ENCODE results near the gene ZC3H10.

Gene ZC3H10

GRCh38 chr12:56102683-56103065, 15.4 kb upstream of the ZC3H10 start:
- H3K4me3 ChIP-seq (ENCODE audit: control insufficient read depth, low read depth, low read length), result no peak overlapping the region
- no peak for TF ChIP-seq CTCF (conservative IDR thresholded peaks at IDR 0.05; ENCODE audit: control insufficient read depth, insufficient read depth, low read depth, low read length)
- DNase-seq (ENCODE audit: low read depth), result no peak

GRCh38 chr12:56103066-56103711, 14.9 kb upstream of the ZC3H10 start:
- DNase-seq (ENCODE audit: low read depth), result no peak
- no peak for TF ChIP-seq CTCF (conservative IDR thresholded peaks at IDR 0.05; ENCODE audit: control insufficient read depth, insufficient read depth, low read depth, low read length)
- H3K4me3 ChIP-seq (ENCODE audit: control insufficient read depth, low read depth, low read length), result peak overlapping the region; percentile 92

DNA sequence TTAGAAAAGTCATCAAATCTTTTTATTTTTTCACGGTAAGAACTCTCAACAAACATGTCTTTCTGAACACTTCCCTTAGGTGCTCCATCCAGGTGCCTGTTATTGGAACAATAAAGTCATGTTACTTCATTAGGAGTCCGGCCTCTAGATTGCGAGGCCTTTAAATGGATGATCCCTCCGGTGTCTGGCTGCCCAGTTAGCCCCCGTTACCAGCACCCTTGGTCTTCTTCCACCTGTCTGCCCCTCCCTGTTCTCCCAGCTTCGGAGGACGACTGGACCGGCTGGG, 14.3 kb upstream of the ZC3H10 start:
- H3K4me3 ChIP-seq (ENCODE audit: control insufficient read depth, low read depth, low read length), result peak overlapping the region; percentile 92
- TF ChIP-seq CTCF (conservative IDR thresholded peaks at IDR 0.05; ENCODE audit: control insufficient read depth, insufficient read depth, low read depth, low read length), result no peak
- no peak for DNase-seq (ENCODE audit: low read depth)

- no peak for TF ChIP-seq CTCF (conservative IDR thresholded peaks at IDR 0.05; ENCODE audit: control insufficient read depth, insufficient read depth, low read depth, low read length)
- DNase-seq (ENCODE audit: low read depth), result peak; percentile 98
- peak within 1 kb of the TSS; percentile 92 for H3K4me3 ChIP-seq (ENCODE audit: control insufficient read depth, low read depth, low read length)
Measured at GRCh38 chr12:56104109-56104814, 13.8 kb upstream of the ZC3H10 start, which contains the start of gene PA2G4. TSS of gene PA2G4 (plus strand) at chr12:56104559. CDS start at chr12:56104738, 179 bp downstream.

- DNase-seq (ENCODE audit: low read depth), result peak; percentile 16
- peak overlapping the region; percentile 92 for H3K4me3 ChIP-seq (ENCODE audit: control insufficient read depth, low read depth, low read length)
- TF ChIP-seq CTCF (conservative IDR thresholded peaks at IDR 0.05; ENCODE audit: control insufficient read depth, insufficient read depth, low read depth, low read length), result no peak
Measured at GRCh38 chr12:56104815-56105608, 13.1 kb upstream of the ZC3H10 start.

DNA sequence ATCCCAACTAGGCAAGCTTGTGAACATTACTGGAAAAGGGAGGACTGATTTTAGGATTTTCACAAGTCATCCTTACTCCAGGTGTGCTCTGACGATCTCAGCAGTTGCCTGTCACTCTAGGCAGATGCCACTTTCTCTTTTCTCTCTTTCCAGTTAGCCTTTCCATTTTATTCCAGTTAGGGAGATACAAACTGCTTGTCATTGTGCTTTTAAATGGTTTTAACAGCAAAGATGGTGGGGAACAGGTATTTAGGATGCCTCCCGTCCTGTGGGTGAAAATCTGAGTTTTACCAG, 12.5 kb upstream of the ZC3H10 start:
- H3K4me3 ChIP-seq (ENCODE audit: control insufficient read depth, low read depth, low read length), result peak overlapping the region; percentile 92
- no peak for TF ChIP-seq CTCF (conservative IDR thresholded peaks at IDR 0.05; ENCODE audit: control insufficient read depth, insufficient read depth, low read depth, low read length)

More for the DNA sequence above, 12.5 kb upstream of the ZC3H10 start:
- DNase-seq (ENCODE audit: low read depth), result no peak

All from fibroblast of mammary gland (primary cell).